TTC549 (cell line): ENCODE results near the gene SH2D1A.
"Not testable (repeated sequence)": the region's sequence is repeated elsewhere in the genome, so short reads cannot be mapped to it uniquely, and the experiment has no call there.

Experiments
- FAIRE-seq: peaks from 2 replicates; lab custom pipeline; 2012; peaks lifted over from hg19 to GRCh38; lab: Jason Lieb, UNC

Gene SH2D1A

DNA sequence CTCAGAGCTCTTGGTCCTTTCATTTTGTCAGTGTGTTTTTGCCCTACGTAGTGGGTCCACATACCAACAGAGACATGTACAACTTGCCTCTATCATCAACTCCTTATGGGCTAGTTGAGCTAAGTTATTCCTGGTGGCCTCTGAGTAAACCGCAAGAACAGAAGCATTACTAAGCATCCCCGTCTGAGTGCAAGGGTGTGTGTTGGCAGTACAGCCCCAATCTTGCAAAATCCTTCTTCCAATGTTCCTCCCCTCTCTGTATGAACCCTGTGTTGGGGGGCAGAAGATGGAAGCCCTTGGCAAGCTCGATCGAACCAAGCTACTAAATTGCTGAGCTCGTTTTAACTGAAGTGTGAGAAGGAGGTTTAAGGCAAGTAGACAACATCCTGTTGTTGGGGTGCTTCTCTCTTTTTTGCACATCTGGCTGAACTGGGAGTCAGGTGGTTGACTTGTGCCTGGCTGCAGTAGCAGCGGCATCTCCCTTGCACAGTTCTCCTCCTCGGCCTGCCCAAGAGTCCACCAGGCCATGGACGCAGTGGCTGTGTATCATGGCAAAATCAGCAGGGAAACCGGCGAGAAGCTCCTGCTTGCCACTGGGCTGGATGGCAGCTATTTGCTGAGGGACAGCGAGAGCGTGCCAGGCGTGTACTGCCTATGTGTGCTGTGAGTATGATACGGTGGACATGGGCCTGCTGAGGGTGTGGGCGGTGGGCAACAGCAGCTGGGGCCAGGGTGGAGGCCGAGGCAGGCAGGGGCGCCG lies at the start of gene SH2D1A:
Gene SH2D1A (plus strand): TSS at position 447 of the 760 bp plus-strand sequence. CDS start 80 bp downstream, at position 527.
- no peak for FAIRE-seq

DNA sequence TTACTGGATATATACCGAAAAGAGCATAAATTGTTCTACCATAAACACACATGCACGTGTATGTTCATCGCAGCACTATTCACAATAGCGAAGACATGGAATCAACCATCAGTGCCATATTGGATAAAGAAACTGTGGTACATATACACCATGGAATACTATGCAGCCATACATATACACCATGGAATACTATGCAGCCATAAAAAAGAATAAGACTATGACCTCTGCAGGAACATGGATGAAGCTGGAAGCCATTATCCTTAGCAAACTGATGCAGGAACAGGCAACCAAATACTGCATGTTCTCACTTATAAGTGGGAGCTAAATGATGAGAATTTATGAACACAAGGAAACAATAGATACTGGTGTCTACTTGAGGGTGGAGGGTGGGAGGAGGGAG lies 47.0 kb upstream of the SH2D1A start:
- FAIRE-seq: not testable (repeated sequence)

- FAIRE-seq: no peak
These were observed 46.0 kb upstream of the SH2D1A start for GRCh38 chrX:124300405-124300804.

DNA sequence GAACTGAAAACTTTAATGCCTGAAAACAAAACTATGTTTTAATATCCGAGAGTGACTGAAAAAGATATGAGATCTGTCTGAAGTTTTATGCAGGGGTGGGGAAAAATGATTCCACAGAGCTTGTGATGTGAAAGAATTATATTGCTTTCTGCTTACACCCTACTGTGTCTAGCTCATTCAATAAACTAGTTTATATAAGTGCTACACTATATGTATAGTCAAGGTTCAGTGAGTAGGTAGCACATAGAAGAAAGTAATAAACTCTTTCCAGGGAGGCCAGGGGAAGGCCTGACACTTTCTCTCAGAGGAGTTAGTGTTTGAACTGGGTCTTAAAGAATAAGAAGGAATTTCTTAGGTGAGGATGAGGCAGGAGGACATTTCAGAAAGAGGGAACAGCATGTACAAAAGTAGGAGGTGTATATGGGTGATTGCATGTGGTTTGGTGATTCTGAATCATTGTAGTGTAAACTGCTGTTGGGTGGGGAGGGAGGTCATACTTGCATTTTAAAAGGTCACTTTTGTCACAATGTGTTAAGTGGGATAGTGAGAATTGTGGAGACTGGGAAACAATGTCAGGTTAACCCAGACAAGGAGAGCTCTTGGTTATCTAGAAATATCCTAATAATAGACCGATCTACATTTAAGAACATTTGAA lies 39.0 kb upstream of the SH2D1A start:
- FAIRE-seq: no peak

DNA sequence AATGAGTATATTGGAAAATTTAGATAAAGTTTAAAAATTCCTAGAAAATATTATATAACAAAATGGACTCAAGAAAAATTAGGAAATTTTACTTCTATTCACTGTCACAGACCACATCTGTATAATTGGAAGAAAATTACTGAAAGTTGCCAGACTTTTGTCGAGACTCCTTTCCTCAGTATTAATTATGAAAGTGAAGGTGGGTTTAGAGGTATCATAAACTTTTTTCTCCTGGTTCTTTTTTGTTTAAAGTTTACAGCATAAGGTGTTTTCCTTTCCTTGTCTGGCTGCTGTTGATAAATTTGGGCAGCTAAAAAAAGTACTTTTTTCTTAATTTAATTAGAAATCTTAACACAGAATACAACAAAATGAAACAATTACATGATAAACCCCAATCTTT lies 20.6 kb upstream of the SH2D1A start:
- no peak for FAIRE-seq

DNA sequence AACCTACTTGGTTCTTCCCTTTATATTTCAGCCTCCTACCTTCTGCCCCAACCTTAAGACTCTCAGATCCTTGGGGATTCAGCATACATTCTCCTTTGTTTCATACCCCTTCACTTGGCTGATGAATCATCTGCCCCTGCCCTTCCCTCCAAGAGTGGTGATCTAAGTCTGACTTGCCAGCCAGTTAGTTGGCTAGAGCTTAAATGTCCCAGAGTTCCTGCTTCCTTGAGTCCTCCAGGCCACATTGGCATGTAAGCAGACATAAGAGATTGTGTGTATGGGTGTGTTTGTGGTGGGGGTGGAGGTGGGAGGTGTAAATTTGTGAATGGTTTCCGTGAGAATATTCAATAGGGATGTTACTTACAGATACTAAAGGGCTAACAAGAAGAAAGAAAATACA lies 17.6 kb upstream of the SH2D1A start:
- FAIRE-seq: no peak

DNA sequence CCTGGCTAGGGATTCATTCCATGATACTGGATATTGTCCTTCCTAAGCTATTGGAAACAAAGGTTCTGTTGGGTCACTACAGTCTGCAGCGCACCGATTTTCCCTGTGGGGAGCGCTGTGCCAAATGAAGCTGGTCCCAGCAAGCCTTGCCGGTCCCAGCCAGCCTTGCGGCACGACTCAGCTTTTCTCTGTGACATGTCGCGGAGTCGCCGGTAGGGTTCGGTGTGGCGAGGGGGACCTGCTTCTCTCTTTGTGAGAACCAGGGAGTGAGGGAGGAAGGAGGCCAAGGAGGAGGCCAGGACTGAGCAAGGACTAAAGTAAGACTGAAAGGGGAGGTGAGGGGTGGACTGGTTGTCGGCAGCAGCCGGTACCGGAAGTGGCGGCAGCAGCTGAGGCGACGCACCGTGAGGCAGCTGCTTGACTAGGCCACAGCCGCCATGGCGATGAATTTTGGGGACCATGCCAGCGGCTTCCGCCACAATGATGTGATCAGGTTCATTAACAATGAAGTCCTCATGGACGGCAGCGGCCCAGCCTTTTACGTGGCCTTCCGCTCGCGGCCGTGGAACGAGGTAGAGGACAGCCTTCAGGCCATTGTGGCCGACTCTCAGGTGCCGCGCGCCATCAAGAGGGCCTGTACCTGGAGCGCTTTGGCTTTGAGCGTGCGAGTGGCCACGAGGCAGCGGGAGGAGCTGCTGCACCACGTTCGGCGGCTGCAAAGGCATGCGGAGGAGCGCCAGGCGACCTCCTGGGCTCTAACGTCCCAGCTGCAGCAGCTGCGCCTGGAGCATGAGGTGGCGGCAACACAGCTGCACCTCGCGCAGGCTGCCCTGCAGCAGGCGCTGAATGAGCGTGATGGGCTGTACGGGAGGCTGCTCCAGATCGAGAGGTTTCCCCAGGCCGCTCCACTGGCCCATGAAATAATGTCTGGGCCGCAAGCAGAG lies 13.6 kb upstream of the SH2D1A start, which contains the start of gene TEX13D:
Gene TEX13D (plus strand): TSS at position 180 of the 944 bp plus-strand sequence. CDS start 258 bp downstream, at position 438.
- no peak for FAIRE-seq

GRCh38 chrX:124333862-124334261 lies 12.5 kb upstream of the SH2D1A start:
- no peak for FAIRE-seq

GRCh38 chrX:124334555-124334954 lies 11.8 kb upstream of the SH2D1A start:
- FAIRE-seq: not testable (repeated sequence)

- no peak for FAIRE-seq
These were observed 10.8 kb upstream of the SH2D1A start for GRCh38 chrX:124335598-124335997.

DNA sequence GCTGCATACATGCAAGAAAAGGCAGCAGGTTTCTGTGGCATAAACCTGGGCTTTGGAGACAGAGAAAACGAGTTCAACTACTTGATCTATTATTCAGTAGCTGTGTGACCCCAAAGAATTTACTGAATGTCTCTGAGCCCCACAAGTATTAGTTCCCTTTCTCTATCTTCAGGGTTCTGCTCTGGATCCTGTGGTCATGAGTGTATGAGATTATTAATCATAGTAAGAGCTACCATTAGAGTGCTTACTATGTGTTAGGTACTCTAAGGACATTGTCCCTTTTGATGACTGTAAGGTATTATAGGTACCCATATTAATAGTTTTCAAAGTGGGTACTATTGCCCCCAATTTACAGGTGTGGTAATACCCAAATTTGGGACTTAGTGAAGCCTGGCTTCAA lies 8.4 kb upstream of the SH2D1A start:
- no peak for FAIRE-seq

- no peak for FAIRE-seq
These were observed 7.4 kb upstream of the SH2D1A start for GRCh38 chrX:124338733-124339514.

DNA sequence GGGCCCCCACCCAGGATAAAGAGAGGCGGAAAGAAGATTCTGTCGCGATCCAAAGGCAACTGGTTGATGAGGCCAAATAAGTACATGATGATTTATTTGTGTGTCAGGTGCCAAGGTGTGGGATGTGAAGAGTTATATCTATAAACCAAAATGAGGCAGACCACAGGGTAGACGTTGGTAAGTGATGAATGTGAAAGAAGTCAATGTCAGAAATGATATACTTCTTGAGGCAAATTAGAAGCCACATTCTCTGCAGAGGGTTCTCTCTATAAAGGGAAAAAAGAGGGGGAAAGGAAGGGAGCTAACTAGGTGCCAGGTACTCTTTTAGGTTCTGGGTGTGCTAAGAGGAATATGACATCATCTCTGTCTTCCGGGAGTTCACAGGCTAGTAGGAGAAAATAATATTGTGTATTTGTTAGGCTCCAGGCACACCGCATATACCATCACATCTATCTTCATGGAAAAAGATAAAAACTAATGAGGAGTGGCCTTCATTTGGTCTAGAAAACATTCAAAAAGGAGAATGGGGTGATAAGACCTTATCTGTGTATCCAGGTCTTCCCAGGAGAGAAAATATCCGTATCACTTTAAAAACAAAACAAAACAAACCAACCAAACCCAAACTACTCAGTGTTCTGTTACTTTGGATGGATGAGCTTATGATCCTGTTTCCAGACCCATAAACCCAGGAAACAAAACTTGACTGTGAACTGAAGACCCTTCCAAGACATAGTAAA lies 4.8 kb upstream of the SH2D1A start:
- no peak for FAIRE-seq

DNA sequence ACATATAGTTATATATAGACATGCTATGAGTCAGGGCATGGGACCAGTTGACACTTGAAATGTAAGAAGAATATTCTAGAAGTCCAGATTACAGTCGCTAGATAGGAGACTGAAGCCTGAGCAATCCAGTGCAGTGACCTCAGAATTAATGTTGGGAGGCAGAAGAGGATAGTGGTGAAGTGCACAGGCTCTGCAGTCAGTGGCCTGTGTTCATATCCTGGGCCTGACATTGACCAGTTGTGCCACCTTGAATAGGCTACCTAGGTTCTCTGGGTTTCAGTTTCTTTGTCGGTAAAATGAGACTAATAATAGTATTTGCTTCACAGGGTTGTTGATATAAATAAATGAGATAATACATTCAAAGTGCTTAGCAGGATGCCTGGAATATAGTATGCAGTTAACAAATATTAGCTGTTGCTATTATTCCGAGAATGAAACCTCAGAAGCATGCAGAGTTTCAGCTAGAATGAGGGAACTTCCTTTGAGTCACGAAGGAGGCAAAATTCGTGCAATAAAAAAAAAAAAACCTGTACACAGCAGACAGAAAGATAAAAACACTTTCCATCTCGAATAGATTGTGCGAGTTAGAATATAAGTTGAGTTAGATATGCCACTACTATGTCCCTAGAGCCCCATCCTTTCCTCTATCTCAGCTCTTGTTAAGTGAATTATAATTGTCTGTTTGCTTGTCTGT lies 4.0 kb upstream of the SH2D1A start:
- no peak for FAIRE-seq

DNA sequence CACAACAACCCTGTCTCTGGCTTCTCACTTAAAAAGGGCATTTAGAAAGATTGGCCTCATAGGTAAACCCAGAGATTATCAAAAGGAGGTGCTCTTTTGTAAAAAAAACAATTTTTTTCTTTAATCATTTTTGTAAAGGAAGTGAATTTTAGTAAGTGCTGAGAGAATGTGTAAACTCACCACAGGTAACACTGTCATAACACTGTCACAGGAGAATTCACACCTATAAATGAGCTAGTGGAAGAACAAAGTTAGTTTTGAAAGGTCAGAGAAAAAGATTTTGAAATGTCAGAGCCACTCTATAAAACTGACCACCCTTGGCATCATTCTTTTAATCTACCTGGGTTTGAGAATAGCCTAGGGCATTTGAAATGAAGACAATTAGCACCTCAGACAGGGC lies 3.3 kb upstream of the SH2D1A start:
- no peak for FAIRE-seq

DNA sequence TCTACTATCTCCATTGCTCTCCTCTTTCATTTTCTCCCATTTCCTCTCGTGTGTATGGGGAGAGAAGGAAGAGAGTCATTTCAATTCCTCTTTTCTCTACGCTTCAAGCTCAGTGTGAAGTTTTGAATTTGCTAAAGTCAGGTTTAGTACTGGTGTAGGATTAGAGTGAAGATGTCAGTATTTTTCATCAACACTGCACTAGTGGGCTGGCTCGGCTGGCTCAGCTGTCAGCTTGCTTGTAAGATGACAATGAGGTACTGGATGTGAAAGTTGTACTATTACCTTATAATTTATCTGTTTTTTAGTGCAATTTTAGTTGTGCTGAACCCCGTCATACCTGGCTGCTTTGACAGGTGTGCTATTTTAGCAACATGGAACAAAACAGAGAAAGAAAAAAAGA lies 2.1 kb upstream of the SH2D1A start:
- FAIRE-seq: no peak

DNA sequence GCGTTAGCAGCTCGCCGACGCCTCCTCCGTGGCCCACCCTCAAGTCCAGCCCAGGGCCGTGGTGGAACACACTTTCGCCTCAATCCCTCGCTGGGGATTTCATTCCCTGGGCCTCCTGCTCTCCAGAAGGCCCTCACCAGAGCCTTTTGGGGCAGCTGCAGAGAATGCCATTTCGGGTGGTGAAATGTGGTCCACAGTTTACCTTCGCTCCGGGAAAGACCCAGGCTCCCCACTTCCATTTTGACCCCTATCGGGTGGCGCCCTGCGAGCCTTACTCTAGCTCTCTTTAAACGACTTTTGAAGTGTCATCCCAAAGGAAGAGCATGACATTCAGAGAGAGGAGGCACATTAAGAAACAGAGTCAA lies 496 bp downstream of the SH2D1A start:
- FAIRE-seq: no peak

GRCh38 chrX:124347242-124347641 lies 879 bp downstream of the SH2D1A start:
- no peak for FAIRE-seq

GRCh38 chrX:124348182-124348581 lies 1.8 kb downstream of the SH2D1A start:
- FAIRE-seq: no peak

DNA sequence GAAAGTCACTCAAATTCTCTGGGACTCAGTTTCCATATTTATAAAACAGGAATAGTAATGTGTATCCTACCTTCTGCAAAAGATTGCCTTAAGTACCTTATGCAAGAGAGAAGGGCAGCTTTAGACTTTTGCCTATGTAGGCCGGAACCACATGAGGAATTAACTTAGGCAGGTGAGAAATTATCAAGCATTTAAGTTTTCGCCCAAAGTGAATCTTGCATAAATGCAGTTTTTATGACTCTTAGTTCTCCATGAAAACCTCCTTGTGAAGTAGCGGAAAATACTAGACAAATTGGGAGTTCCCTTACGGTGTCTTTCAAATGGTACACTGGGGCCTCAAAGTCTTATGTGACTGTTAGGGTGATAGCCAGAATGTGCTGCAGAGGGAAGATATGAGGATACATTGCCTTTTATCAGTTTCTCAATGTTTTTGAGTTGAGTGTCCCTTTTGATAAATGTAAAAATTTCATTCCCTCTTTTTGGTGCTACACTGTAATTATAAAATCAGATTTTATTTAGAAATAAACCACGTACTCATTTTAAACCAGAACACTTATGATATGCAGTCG lies 2.6 kb downstream of the SH2D1A start:
- FAIRE-seq: no peak
